AG09319 (cell line): ENCODE data around the gene EMID1.

Experiments used
- DNase-seq: peaks from one replicate; pipeline ENCODE4 v3.0.0-alpha.2; 2010; ENCODE audit warnings: low read depth; ENCODE audit errors: extremely low read depth
- TF ChIP-seq, protein P1 (sequence below): IDR thresholded peaks from 2 replicates; pipeline ENCODE4 v1.5.1; 2011; ENCODE audit warnings: low read depth, mild to moderate bottlenecking, inconsistent platforms, low read length, moderate library complexity

The EMID1 gene

DNA sequence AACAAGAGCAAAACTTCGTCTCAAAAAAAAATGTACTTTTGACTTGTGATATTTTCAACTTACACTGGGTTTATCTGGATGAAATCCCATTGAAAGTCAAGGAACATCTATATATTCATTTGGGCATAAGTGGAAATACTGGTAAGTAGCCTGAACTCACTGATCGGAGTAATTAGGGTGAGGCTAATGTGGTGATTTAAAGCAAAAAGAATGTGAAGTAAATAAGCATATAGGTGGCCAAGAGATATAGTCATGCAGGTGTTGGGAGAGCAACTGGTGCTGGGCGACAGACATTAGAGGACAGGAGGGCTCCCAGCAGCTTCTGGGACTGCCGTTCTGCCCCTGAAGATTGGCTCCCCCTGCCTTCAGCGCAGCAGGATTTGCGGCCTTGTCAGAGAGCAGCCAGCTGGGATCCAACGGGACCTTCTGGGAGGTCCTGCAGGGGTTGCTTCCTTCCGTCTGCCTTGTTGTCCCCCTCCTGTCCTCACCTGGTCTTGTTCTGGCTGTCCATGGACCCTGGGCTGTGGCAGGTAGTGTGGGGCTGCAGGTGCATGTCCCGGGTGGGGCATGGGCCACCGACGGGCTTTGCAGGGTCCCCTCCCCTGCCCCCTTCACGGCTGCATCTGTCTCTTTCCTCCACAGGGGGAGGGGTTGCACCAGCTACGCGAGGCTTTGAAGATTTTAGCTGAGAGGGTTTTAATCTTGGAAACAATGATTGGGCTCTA lies 48.0 kb downstream of the EMID1 start:
- TF ChIP-seq, protein P1, sequence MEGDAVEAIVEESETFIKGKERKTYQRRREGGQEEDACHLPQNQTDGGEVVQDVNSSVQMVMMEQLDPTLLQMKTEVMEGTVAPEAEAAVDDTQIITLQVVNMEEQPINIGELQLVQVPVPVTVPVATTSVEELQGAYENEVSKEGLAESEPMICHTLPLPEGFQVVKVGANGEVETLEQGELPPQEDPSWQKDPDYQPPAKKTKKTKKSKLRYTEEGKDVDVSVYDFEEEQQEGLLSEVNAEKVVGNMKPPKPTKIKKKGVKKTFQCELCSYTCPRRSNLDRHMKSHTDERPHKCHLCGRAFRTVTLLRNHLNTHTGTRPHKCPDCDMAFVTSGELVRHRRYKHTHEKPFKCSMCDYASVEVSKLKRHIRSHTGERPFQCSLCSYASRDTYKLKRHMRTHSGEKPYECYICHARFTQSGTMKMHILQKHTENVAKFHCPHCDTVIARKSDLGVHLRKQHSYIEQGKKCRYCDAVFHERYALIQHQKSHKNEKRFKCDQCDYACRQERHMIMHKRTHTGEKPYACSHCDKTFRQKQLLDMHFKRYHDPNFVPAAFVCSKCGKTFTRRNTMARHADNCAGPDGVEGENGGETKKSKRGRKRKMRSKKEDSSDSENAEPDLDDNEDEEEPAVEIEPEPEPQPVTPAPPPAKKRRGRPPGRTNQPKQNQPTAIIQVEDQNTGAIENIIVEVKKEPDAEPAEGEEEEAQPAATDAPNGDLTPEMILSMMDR, result no peak
- DNase-seq, result no peak

DNA sequence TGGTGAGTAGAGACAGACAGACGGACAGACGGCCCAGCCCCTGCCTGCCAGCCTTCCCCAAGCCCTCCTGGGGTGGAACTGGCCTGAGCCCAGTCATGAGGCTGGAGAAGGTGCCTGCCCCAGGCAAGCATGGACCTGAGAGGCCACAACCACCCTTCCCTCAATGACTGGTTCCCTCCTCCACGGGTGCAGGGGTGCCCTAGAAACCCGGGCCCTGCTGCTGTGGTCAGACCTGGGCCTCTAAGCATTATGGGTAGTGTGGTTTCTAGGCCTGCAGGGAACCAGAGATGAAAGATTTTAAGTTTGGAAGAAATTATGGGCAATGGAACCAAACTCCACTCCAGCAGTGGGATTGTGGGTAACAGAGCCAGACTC lies 48.6 kb downstream of the EMID1 start:
- DNase-seq, result no peak
- TF ChIP-seq, protein P1, result no peak

DNA sequence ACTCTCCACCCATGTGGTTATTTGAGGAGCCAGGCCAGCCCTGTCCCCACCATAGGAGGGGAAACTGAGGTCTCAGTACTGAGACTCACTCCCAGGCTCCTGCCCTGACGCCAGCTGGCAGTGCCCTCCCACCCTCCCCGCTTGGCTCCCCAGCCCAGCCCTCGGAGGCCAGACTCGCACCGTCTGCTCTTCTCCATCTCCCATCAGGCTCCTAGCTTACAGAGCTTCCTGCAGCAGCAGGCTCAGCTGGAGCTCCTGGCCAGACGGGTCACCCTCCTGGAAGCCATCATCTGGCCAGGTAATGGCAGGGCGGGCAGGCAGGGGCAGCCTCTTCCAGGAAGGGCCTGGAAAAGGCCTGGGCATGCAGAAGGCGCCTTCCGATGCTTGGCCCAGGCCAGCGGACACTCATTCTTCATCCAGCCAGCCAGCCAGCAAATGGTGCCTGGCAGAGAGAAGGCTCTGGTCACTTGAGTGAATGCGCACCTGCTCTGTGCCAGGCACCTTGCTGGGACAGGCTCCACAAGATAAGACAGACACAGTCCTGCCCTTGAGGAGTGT lies 49.4 kb downstream of the EMID1 start:
- TF ChIP-seq, protein P1, result no peak
- no peak for DNase-seq

DNA sequence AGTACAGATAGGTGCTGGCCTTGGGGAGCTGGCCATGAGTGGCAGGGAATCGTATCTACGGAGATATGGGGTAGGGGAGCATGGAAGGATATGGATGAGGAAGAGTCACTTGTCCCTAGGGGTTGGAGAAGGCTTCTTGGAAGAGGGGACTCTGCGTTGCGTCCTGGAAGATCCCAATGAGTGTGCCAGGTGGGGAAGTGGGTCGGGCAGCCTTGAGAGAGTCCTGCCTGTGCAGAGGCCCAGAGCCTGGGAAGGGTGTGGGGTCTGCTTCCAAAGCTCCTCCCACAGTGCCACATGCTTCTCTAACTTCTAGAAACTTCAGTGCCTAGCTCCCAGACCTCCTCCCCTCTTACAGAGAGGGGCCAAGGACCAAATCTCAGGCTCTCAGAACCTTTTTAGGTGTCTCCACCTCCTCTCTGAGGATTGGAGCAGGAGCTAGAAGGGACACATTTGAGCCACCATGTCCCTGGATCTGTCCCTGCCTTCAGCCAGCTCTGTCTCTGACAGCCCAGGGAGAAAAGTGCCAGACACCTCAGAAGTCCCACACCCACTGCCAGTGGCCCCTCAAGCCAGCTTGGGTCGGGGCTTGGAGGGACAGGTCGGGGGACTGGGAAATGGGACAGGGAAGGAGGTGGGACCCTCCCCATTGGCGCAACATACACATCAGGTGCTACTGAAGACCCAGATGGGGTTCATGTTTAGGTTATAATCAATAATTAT lies 51.1 kb downstream of the EMID1 start:
- DNase-seq, result no peak

DNA sequence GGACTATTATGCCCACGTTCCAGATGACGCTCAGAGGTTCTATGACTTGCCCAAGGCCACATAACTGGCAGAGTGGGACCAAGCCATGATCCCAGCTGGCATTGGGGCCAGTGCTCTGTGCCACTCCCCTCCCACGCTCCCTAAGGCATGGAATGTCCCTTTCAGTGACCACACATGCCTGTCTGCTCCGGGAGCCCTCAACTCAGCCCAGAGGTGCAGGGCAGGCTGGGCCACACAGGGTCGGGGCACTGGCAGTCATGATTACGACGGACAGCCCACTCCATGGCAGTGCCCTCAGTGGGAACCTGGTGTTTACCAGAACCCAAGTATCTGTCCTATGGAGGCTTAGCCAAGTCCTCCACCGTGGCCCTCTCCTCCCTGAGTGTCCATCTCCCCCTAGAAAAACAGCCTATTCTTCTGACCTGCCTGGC lies 52.1 kb downstream of the EMID1 start:
- TF ChIP-seq, protein P1, result no peak
- DNase-seq, result no peak

More for the DNA sequence above, 51.1 kb downstream of the EMID1 start:
- TF ChIP-seq, protein P1, result no peak

DNA sequence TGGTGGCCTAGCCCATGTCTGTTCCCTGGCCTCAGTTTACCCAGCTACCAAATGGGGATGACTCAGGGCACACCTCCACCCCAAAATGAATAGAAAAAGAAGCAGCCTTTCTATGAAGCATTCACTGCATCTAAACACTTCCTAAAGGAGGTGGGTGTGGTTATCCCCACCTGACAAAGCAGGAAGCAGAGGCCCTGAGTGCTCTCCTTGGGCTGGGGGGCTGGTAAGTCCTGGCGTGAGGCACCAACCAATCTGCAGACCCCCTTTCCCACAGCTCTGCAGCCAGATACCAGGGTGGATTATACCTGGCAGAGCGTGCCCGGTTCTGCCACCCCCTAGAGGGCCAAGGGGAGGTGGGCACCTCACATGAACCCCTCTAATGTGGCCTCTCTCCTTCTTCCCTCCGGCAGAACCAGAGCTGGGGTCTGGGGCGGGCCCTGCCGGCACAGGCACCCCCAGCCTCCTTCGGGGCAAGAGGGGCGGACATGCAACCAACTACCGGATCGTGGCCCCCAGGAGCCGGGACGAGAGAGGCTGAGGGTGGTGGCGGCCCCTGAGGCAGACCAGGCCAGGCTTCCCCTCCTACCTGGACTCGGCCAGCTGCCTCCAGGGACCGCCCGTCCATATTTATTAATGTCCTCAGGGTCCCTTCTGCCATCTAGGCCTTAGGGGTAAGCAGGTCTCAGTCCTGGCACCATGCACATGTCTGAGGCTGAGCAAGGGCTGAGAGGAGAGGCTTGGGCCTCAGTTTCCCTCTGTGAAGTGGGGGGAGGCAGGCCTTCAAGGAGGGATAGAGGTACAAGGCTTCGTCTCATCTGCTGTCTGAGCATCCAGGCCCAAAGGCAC lies 52.9 kb downstream of the EMID1 start:
- TF ChIP-seq, protein P1, result no peak
- no peak for DNase-seq
